GM03348 (cell line): ENCODE results near the gene PIGN.
A peak's percentile ranks its signal among the peaks of the same experiment; 100 is the strongest.
"Not testable (repeated sequence)": the region's sequence is repeated elsewhere in the genome, so short reads cannot be mapped to it uniquely, and the experiment has no call there.

Experiments
- DNase-seq: peaks from one replicate; pipeline ENCODE4 v3.0.0; 2012; ENCODE audit warnings: low spot score

PIGN gene

DNA sequence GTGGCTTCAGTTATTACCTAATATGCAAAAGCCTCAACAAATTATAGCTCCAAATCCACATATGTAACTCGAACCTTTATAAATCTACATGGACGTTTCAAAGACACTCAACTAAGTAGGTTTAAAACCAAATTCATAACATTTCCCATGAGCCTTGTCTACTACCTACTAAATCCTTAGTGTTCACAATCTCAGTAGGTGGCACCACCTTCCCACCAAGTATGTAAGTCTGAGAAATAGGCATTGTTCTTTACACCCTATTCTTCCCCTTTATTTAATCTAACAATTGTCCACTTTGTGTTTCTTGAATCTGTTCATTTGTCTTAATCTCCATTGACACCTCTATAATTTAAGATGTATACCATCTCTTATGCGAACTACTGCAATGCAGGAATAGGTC, 4.6 kb downstream of the PIGN start:
- no peak for DNase-seq

DNA sequence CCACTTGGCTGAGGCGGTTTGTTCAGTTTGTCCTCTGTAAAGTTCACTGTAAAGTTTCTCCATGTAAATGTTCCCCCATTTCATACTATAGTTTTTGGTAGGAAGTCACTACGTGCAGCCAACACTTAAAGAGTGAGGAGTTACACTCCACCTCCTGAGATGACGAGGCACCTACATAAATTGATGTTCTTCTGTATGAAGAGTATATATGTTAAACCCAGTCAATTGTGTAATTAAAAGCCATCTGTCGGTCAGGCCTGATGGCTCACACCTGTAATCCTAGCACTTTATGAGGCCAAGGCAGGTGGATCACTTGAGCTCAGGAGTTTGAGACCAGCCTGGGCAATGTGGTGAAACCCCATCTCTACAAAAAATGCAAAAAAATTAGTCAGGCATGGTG, 7.6 kb downstream of the PIGN start:
- DNase-seq = no peak

DNA sequence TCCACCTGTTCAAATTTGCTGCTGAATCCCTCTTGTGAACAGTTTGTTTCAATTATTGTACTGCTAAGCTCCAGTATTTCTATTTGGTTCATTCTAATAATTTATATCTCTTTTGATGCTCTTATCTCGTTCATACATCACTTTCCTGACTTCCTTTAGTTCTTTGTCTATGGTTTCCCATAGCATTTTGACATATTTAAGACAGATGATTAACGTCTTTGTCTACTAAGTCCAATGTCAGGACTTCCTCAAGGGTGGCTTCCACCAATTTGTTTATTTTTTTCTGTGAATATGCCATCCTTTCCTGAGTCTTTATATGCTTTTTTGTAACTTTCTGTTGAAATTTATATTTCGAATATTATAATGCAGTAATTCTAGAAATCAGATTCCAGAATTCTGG, 9.6 kb downstream of the PIGN start:
- no peak for DNase-seq

DNA sequence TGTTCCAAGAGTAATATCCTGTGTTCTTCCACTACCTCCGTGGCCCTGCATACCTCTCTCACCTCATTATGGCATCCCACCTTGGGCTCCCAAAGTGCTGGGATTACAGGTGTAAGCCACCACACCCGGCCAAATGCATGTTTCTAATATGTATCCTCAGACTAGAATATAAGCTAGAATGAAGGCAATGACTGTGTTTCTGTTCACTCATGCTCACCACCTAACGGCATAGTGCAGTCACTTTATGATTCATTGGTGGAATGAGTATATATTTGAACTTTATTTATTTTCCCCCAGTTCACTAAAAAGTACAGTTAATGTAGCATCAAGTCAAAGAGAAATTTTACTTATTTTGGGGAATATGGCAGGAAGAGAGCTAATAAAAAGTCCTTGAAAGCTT, 11.3 kb downstream of the PIGN start:
- DNase-seq = no peak

DNA sequence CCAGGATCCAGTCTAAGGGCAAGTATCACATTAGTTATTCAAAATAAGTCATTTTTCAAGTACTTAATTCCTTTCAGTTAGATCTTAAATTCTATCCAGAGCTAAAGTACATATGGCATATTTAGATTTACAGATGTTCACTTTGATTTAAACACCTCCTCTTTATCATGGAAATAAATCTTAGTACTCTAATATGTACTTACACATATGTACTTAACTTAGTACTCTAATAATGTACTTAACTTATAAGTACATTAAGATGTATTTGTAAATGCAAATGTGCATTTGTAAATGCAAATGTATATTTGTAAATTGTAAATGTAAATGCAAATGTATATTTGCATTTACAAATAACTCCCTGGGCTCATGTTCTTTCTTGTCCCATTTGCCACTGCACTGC, 14.6 kb downstream of the PIGN start:
- DNase-seq = no peak

DNA sequence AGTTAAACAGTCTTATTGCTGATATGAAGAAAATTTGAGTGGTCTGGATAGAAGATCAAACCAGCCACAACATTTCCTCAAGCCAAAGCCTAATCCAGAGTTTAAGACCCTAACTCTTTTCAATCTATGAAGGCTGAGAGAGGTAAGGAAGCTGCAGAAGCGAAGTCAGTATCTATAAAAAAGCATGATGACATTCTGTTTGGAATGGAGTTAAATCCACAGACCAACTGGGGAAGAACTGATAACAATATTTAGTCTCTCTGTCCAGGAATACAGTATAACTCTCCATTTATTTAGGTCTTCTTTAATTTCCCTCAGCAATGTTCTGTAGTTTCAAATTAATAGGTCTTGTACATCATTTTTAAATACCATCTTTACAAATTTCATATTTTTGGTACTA, 16.0 kb downstream of the PIGN start:
- no peak for DNase-seq

DNA sequence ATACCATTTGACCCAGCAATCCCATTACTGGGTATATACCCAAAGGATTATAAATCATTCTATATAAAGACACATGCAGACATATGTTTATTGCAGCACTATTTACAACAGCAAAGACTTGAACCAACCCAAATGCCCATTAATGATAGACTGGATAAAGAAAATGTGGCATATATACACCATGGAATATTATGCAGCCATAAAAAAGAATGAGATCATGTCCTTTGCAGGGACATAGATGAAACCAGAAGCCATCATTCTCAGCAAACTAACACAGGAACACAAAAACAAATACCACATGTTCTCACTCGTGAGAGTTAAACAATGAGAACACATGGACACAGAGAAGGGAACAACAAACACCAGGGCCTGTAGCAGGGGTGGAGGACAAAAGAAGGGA, 20.3 kb downstream of the PIGN start:
- not testable (repeated sequence) for DNase-seq

DNA sequence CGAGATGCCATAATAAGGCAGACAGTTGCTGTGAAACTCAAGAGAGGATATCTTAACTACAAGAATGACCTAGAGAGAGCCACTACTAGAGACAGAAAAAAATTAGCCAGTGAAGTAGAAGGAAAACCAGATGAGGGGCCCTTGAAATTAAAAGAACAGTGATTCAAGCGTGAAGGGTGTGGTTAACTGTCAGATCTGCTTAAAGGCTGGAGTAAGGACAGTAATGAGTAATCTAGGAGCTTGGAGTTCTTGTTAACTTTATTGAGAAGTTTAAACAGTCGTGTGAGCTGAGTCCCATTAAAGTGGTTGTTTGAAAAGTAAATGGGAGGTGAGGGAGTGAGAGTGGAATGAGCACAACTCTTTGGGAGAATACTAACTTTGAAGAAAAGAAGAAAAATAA, 21.3 kb downstream of the PIGN start:
- DNase-seq = no peak

DNA sequence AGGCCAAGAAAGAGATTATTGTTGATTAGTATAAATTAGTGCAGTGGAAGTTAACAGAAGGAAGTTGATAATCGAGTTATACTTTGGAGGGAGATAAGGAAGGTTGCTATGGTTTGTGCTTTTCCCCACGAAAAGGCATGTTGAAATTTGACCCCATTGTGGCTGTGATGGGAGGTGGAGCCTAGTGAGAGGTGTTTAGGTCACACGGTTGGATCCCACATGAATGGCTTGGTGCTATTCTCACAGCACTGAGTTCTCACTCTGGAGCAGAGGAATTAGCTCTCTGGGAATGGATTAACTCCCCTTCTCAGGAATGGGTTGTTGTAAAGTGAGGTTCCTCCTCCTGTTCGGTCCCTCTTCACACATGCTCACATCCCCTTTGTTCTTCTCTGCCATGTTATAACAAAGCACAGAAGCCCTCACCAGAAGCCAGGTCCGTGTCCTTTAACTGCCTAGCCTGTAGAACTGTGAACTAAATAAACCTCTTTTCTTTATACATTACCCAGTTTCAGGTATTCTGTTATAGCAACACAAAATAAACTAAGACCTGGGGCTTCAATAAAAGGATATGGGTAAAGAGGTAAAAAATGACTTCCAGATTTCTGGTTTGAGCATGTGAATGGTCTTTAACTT, 21.9 kb downstream of the PIGN start:
- no peak for DNase-seq

DNA sequence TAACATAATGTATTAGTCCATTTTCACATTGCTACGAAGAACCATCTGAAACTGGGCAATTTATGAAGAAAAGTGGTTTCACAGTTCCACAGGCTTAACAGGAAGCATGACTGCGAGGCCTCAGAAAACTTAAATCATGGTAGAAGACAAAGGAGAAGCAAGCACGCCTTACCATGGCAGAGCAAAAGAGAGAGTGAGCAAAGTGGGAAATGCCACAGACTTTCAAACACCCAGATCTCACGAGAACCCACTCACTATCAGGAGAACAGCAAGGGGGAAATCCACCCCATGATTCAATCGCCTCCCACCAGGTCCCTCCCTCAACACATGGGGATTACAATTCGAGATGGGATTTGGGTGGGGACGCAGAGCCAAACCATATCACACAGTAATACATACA, 22.5 kb downstream of the PIGN start:
- no peak for DNase-seq

DNA sequence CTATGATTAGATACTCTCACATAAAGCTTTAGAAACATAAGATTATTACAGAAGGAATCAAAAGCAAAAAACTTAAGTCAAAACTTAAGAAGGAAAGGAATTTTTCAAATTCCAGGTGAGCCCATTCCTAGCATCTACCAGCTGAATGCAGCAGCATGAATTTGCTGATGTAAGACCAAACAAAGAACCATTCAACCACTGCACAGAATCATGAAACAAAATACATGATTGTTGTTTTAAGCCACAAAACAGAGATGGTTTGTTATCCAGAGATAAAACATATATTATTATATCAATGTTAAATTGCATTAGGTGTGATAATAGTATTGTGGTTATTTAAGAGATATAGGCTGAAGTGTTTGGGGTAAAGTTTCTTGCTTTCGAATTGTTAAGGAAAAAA, 29.0 kb downstream of the PIGN start:
- no peak for DNase-seq

DNA sequence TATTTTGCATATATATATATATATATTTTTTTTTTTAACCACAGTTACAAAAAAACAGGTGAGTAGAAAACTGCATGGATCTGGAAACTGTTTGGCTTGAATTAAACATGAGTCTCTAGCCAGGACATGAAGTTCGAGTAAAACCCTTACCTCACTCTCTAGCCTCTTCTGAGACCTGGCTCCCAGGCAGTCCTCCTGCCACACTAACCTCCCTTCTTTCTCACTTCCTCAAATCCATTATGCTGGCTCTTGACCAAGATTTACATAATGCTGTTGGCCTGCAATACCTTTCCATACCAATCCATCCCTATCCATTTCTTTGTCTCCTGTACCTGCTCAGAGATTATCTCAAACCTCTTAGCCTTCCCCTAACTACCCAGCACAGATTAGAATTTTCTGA, 34.0 kb downstream of the PIGN start:
- no peak for DNase-seq

DNA sequence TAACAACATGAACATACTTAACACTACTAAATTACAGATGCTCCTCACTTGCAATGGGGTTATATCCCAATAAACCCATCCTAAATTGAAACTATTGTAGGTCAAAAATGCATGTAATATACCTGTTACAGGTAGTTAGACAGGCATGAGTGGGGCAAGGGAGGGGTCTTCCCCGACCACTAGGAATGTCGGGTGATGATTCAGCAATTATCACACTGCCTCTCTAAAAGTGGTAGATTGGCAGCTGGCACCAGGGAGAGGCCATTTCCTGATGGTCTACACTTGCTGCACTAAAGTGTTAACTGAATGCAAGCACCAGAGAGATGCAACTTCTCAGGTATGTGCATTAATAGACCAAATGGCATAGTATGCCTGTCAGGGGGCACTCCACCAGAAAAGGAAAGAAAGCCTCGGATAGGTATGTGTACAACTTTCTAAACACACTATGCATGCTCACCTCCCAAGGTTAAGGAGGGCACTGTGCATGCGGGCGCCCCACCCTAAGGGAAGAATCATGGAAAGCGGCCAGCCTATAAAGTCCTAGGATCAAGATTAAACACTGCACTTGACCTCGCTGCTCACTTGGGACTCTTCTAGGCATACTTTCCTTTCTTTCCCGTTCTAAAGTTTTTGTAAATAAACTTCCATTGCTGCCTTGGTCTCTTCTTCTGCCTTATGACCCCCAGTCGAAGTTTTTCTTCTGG, 35.6 kb downstream of the PIGN start:
- DNase-seq = no peak

DNA sequence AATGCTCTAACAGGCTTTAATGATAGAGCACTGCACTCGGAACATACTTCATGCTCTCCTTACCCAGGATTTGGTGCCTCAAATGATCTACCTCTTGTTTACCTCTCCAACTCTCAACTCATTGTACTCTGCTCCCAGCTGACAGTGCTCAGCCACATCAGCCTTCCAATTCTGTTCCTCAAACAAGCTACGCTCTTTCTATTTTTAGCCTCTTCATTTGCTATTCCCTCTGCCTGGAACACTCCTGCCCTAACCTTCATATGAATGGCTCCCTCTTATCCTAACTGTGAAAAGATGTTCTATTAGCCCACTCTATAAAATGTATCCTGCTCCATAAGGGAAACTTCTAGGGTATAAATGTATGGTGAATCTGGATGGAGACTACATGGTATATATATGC, 42.5 kb downstream of the PIGN start:
- DNase-seq = no peak

DNA sequence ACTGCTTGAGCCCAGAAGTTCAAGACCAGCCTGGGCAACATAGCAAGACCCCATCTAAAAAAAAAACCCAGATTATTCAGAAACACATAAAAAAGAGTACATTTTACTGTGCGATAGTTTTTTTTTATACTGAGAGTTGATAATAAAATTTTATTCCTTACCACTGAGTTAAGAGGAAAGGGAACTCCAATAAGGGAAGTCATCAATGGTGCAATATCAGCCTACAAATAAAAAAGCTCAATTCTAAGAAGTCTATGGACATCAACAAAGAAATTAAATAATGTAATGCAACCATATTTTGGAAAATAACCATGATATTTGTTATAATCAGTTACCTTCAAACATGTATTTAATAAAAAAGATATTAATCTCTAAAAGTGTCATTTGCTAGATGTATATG, 46.6 kb downstream of the PIGN start:
- DNase-seq = no peak

DNA sequence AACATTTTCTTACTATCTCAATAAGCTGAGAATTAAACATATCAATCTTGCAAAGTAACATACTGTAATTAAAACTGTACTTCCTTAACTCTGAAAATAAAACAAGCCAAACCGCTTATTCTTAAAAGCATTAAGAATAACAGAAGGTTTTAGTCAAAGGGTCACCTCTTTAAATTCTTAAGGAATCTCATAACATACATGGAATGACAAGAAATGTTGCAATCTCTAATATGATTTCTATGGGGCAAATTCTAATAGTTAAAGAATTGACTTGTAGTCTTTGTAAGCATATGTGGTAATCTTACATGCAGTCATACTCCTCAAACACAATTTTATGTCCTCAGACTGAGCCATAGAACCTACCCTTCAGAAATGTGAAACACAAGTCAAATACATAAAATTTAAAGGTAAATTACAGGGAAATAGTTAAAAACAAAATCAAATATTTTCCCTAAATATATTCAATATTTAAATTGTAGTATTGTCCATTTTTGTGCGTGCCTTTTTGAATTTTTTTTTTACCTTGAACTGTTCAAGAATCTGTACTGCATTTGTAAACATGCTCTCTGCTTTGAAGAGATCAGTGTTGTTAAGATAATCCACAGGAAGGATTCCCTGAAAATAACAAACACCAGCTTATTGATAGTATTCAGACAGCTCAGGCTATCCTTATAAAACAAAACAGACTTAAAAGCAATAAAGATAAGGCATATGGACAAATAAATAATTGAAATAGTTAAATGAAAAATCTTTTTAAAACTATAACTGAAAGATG, 48.2 kb downstream of the PIGN start:
- DNase-seq = no peak

DNA sequence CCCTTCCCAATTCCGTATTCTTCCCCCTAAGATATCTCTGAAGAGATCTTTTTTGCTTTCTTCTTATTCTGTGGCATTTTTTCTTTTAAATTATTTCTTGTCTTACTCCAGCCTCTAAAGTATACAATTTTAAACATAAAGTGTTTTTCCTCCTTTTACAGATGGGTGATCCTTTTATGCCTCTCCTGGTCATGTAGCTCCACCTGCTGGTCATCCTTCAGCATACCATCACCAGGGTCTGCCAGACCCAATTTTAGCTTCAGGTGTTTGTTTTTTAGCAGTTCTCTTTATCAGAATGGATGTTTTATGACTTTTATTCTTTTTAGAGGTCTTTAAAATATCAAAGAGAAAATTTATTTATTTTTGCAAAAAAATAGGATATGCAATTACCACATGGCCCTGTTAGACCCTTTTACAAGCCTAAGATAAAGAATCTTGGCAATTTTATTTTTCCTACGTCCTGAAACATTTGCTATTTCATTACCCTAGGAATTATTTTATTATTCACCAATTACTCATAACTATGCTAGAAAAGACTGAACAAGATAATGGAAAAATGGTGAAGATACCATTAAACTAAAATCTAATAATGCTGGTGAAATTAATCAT, 55.5 kb downstream of the PIGN start:
- DNase-seq = peak; percentile 69

DNA sequence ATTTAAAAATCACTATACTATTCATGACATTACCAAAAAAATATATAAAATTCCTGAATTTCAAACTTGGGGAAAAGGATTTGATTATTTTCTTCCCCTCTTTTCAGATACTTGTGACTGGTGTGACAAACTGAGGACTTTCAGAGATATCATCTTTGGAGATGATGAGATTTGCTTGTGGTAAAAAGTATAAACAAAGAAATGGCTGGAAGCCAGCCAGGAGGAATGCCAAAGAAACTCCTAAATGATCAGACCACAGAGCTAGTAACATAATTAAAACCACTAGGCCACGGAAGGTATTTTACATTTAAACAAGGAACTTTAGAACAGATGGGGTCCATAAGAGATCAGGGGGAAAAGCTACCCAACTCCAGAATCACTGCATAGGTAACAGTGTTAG, 58.7 kb downstream of the PIGN start:
- peak; percentile 19 for DNase-seq

DNA sequence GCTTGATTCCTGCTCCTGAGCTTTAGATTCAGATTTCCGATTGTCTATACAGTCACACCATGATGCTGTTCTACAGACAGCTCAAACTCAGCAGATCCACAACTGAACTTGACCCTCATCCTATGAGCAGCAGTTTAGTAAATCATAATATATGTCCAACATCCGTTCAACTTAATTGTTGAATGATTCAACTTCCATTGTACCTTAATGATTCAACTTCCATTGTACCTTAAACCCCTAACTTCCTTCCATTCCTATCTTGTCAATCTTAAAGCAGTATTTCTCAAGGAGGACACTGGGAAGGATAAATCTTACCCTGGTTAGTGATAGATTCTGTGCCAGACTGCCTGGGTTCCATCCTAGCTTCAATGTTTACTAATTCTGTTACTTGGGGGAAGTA, 60.1 kb downstream of the PIGN start:
- no peak for DNase-seq

DNA sequence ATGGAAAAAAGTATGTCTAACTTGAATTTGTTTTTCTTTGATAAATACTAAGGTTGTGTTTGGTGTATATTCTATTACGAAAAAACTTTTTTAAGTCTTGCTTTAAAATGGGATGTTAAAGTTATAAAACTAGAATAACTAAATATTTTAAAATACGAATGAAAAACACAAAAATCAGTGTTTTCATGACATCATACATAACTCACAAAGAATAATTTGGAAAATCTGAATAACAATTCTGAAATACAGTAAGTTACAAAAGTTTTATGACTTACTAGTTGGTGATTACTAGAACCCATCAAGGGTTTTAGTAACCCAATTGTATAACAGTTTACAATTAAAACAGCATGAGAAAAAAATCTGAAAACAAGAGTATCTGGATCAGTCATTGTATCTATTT, 61.2 kb downstream of the PIGN start:
- no peak for DNase-seq

DNA sequence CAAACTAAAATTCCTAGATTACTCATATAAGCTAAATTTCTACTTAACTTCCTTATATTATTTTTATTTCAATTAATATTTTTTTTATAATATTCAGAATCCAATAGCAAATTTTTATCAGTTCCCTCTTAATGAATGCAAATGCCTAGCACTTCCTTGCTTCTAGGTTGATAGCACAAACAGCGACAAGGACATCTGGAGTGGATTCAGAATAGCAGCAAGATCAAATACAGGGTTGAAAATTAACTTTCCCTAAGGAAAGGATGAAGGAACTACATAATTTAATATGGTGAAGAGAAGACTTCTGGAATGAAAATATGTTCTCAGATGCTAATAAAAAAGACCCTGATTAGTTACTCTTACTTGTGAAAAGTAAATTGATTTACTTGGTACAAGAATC, 64.5 kb downstream of the PIGN start:
- DNase-seq = no peak

DNA sequence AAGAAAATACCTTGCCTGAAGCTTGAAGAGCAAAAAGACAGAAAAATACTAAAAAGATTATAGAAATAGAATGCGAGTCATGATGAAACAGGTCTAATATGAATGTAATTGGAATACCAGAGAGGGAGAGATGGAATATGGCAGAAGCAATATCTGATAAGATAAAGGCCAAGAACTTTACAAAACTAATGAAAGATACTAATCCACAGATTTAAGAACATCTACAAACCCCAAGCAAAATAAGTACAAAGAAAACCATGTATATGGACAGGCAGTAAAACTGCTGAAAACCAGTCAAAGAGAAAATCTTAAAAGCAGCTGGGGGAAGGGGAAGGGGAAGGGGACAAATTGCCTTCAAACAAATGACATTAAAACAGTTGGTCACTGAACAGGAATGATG, 67.0 kb downstream of the PIGN start:
- no peak for DNase-seq

DNA sequence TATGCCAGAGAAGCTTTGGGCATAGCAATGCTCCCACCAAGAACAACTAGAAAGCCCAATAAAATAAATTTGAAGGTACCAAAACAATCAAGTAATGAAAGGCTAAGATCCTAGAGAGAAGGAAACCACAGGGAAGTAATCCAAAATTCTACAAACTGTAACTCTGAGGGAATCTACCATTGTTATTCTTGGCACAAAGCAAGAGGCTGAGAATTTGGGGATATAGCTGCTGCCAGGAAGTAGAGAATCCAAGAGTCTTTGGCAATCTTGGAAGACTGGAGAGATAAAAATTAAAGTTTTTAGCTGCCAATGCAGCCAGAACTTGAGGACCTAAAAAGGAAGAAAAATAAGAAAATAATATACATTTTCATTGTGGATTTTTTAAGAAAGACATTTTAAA, 68.5 kb downstream of the PIGN start:
- DNase-seq = peak; percentile 77
